Lung (tissue), 12 donors: ENCODE results near the gene KIF25. TPM values are rescaled to one million over a fixed set of nuclear protein-coding genes. Genes with fewer than 3 reads are reported as not detected.
"Not testable (repeated sequence)": the region's sequence is repeated elsewhere in the genome, so short reads cannot be mapped to it uniquely, and the experiment has no call there.

Experiments
- ATAC-seq: fragments of 200-7000 bp; cut with Tn5 transposase; one replicate; pipeline ENCODE4 v1.9.1; 2020; ENCODE audit warnings: moderate number of reproducible peaks; ENCODE audit not compliant: insufficient read depth, low FRiP score
- DNase-seq, 3 donors: peaks; one replicate each; pipeline ENCODE4 v3.0.0-alpha.2; 2013 to 2017
- H3K27ac ChIP-seq, 2 donors: one replicate each; pipeline ENCODE4 v1.5.1; 2013; ENCODE audit warnings: mild to moderate bottlenecking in 2 of 2, moderate library complexity in 2 of 2, control low read depth in 1 of 2, inconsistent platforms in 1 of 2, low read depth in 1 of 2, low read length in 1 of 2
- H3K27me3 ChIP-seq, 3 donors: one replicate each; pipeline ENCODE4 v1.5.1; 2013; ENCODE audit warnings: low read length in 2 of 3; ENCODE audit not compliant: control insufficient read depth in 3 of 3, insufficient read depth in 3 of 3
- H3K36me3 ChIP-seq, 4 donors: one replicate each; pipeline ENCODE4 v1.5.1; 2013; ENCODE audit warnings: low read length in 4 of 4, mild to moderate bottlenecking in 1 of 4, moderate library complexity in 1 of 4; ENCODE audit not compliant: control insufficient read depth in 4 of 4, insufficient read depth in 4 of 4
- H3K4me1 ChIP-seq, 5 donors: one replicate each; pipeline ENCODE4 v1.5.1; 2013; ENCODE audit warnings: low read length in 5 of 5, mild to moderate bottlenecking in 2 of 5, moderate library complexity in 1 of 5; ENCODE audit not compliant: control insufficient read depth in 5 of 5, insufficient read depth in 5 of 5
- H3K4me3 ChIP-seq: one replicate; pipeline ENCODE4 v1.5.1; 2013; ENCODE audit warnings: mild to moderate bottlenecking, control low read depth, moderate library complexity
- H3K9ac ChIP-seq, 2 donors: one replicate each; pipeline ENCODE4 v1.5.1; 2013; ENCODE audit warnings: low read length in 2 of 2, control low read depth in 1 of 2; ENCODE audit not compliant: insufficient read depth in 1 of 2
- H3K9me3 ChIP-seq, 4 donors: one replicate each; pipeline ENCODE4 v1.5.1; 2013; ENCODE audit warnings: low read length in 3 of 4, mild to moderate bottlenecking in 1 of 4, moderate library complexity in 1 of 4; ENCODE audit not compliant: control insufficient read depth in 4 of 4, insufficient read depth in 3 of 4
- WGBS, 2 donors: extraction: QIAGEN DNeasy Blood & Tissue Kit; methylation state at CpG; one replicate each; pipeline ENCODE4 v1.1.7; 2013; 5-methylcytosine and 5-hydroxymethylcytosine counted together
- polyA plus RNA-seq, 2 donors: library from polyadenylated mRNA; stranded (reverse); fragments of 200-250 nt; gene quantifications; one replicate each; pipeline ENCODE4 v1.2.1, GENCODE V29; 2013
- total RNA-seq, 2 donors: library from RNA; depleted of rRNA in 1 of 2; stranded (reverse); fragments of >200 nt in 1 of 2; gene quantifications; one replicate each; pipeline ENCODE4 v1.2.1, GENCODE V29; 2014 to 2021
- TF ChIP-seq, protein P1 (sequence below): IDR thresholded peaks from 2 replicates; pipeline ENCODE4 v1.5.1; 2012; ENCODE audit warnings: mild to moderate bottlenecking; ENCODE audit errors: control extremely low read depth, extremely low read depth
- donor health status: control.
- donor health status: control.
- donor health status: Bipolar disorder and iron deficiency.
- donor health status: healthy.
- donor health status: DM: yes; HTN: yes; CAD: no.

The KIF25 gene
- total and polyA plus RNA-seq, 4 donors, result 0.24 to 5.3 (median 0.53) TPM

- peaks cover 0 to 6% (median 0%) of the 10 kb centered on the region in 5 donors for H3K4me1 ChIP-seq
- TF ChIP-seq, protein P1, sequence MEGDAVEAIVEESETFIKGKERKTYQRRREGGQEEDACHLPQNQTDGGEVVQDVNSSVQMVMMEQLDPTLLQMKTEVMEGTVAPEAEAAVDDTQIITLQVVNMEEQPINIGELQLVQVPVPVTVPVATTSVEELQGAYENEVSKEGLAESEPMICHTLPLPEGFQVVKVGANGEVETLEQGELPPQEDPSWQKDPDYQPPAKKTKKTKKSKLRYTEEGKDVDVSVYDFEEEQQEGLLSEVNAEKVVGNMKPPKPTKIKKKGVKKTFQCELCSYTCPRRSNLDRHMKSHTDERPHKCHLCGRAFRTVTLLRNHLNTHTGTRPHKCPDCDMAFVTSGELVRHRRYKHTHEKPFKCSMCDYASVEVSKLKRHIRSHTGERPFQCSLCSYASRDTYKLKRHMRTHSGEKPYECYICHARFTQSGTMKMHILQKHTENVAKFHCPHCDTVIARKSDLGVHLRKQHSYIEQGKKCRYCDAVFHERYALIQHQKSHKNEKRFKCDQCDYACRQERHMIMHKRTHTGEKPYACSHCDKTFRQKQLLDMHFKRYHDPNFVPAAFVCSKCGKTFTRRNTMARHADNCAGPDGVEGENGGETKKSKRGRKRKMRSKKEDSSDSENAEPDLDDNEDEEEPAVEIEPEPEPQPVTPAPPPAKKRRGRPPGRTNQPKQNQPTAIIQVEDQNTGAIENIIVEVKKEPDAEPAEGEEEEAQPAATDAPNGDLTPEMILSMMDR, result no peak
- no peak overlapping the region for H3K4me3 ChIP-seq
- no peak for DNase-seq
- H3K9me3 ChIP-seq, result peaks cover 0 to 2% (median 0%) of the 10 kb centered on the region in 4 donors
- H3K27ac ChIP-seq, result no peak overlapping the region
- H3K36me3 ChIP-seq, result peaks cover 0 to 8% (median 0%) of the 10 kb centered on the region in 4 donors
- 82 to 83% methylated on average over 13 of the region's 13 CpGs for WGBS, 2 donors
- no peak for ATAC-seq
- no peak overlapping the region for H3K9ac ChIP-seq
- no peaks in the 10 kb centered on the region for H3K27me3 ChIP-seq
Observed at GRCh38 chr6:168073937-168074730, 76.7 kb downstream of the KIF25 start.

DNA sequence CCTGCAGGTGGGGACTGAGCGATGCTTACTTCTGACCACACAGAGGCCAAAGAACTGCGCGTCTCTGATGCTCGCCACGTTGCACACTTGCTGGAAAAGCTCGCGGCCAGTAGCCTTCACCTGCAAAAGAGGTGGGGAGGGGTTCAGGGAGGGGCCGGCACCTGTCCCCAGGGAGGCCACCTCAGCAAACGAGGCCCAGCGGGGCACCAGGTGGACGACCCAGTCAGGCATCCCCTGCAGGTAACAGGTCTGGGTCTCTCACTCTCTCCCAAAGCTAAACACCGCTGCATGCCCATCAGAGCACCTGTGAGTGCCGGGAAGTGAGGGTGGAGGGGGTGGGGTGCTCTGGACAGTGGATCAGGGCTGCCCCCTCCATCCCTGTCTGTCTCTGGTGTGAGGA, 77.7 kb downstream of the KIF25 start:
- TF ChIP-seq, protein P1, result no peak
- 88 to 91% methylated on average over 13 of the region's 13 CpGs for WGBS, 2 donors
- ATAC-seq, result no peak

DNA sequence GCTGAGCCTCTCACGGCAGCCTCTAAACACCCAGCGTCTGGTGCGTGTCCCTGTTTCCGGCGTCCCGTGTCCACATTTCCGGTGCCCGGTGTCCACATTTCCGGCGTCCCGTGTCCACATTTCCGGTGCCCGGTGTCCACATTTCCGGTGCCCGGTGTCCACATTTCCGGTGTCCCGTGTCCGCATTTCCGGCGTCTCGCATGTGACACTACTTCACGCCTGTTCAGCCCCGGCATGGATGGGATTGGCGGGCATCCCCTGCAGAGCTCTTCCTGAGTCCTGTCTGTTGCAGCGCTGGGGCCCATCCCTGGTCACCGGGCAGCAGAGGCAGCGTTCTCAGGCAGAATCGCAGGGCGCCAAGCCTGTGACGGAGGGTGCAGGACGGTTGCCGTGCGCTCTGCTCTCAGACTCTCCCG, 78.3 kb downstream of the KIF25 start:
- H3K4me1 ChIP-seq, result peaks cover 0 to 6% (median 0%) of the 10 kb centered on the region in 5 donors
- H3K4me3 ChIP-seq, result no peak overlapping the region
- peaks cover 0 to 2% (median 0%) of the 10 kb centered on the region in 4 donors for H3K9me3 ChIP-seq
- ATAC-seq (no peak), DNase-seq (no peak)
- H3K9ac ChIP-seq, result no peak overlapping the region
- WGBS, 2 donors, result 87 to 91% methylated on average over 32 to 34 of the region's 34 CpGs
- TF ChIP-seq, protein P1, result no peak
- peaks cover 0 to 8% (median 0%) of the 10 kb centered on the region in 4 donors for H3K36me3 ChIP-seq
- no peak overlapping the region for H3K27ac ChIP-seq
- H3K27me3 ChIP-seq, result no peaks in the 10 kb centered on the region

More for the DNA sequence above, 77.7 kb downstream of the KIF25 start:
- Histone ChIP-seq H3K9ac (no peak overlapping the region), H3K9me3 (peaks cover 0 to 2% (median 0%) of the 10 kb centered on the region in 4 donors), H3K27me3 (no peaks in the 10 kb centered on the region), H3K36me3 (peaks cover 0 to 8% (median 0%) of the 10 kb centered on the region in 4 donors), H3K4me1 (peaks cover 0 to 6% (median 0%) of the 10 kb centered on the region in 5 donors), H3K27ac (no peak overlapping the region), H3K4me3 (no peak overlapping the region)
- no peak for DNase-seq

DNA sequence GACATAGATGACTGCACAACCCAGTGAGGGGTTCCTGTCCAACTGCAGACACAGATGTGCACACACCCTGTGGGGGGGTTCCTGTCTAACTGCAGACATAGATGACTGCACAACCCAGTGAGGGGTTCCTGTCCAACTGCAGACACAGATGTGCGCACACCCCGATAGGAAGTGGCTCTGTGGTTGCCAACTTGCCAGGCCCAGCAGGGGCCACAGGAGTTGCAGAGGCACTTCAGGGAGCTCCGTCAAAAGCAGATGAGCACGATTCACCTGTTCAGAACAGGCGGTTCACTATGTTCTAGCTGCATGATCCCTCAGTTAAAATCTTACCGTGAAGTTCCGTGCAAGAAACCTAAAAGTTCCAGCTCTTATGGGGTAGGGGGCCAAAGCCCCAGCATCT, 79.9 kb downstream of the KIF25 start:
- H3K27ac ChIP-seq, DNase-seq, H3K36me3 ChIP-seq, H3K9ac ChIP-seq, H3K9me3 ChIP-seq, ATAC-seq, H3K4me1 ChIP-seq, H3K27me3 ChIP-seq, H3K4me3 ChIP-seq: not testable (repeated sequence)
- 76 to 89% methylated on average over 7 of the region's 7 CpGs for WGBS, 2 donors
